MM.1S (cell line): Measurements from ENCODE around the gene STX10.

Experiments used
- CTCF ChIP-seq: fragments of 300-600 bp; sonication (generic); IDR thresholded peaks from 2 replicates; pipeline ENCODE4 v1.5.1; 2016; ENCODE audit warnings: antibody characterized with exemption, low read length, mixed read lengths
- EZH2phosphoT487 ChIP-seq: fragments of 300-600 bp; sonication (generic); IDR thresholded peaks from 2 replicates; pipeline ENCODE4 v1.6.1; 2018; ENCODE audit warnings: antibody characterized with exemption, low read length

GRCh38 chr19:13150187-13150930 is at the start of gene STX10, which contains the start of gene IER2:
- peak; percentile 55 for TF ChIP-seq CTCF
- no peak for TF ChIP-seq EZH2phosphoT487
